ENCODE measurements around the gene SAP30L. TPM values are rescaled to one million over a fixed set of nuclear protein-coding genes. Genes with fewer than 3 reads are reported as not detected.

SAP30L gene
- total RNA-seq, 3 donors from 2014 or later (not counting 1 experiment from before 2014, with no cell fraction given), result 37.0 to 48.4 (median 47.6) TPM

DNA sequence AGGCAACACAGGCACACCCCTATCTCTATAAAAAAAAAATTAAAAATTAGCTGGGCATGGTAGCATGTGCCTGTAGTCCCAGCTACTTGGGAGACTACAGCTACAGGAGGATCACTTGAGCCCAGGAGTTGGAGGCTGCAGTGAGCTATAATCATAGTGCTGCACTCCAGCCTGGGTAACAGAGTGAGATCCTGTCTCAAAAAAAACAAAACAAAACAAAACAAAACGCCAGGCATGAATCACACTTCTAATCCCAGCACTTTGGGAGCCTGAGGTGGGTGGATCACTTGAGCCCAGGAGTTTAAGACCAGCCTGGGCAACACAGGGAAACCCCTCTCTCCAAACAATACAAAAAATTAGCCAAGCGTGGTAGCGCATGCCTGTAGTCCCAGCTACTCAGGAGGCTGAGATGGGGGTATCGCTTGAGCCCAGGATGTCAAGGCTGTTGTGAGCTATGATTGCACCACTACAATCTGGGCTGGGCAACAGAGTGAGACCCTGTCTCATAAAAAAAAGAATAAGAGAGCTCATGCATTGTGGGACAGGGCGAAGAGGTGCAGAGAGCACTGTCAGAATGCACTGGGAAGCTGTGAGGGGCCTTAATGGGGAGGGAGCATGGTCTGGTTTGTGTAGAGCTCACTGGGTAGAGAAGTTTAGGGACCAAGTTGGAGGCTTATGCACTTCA, 8.4 kb upstream of the SAP30L start:
- H3K27me3 Mint-ChIP-seq (ENCODE audit: low read depth in 2 of 2), result no peaks in the 10 kb centered on the region
- no peak overlapping the region for H3K4me3 Mint-ChIP-seq
- Histone ChIP-seq H3K27ac (ENCODE audit: low read length) (no peak overlapping the region), H3K9me3 (ENCODE audit: control insufficient read depth, insufficient read depth, low read length) (no peaks in the 10 kb centered on the region), H3K36me3 (ENCODE audit: control insufficient read depth, insufficient read depth, low read length) (peaks cover 62% of the 10 kb centered on the region), H3K4me3 (ENCODE audit: low read length) (no peak overlapping the region), H3K4me1 (ENCODE audit: control insufficient read depth, insufficient read depth, low read length) (no peaks in the 10 kb centered on the region), H3K27me3 (ENCODE audit: control insufficient read depth, insufficient read depth, low read length) (no peaks in the 10 kb centered on the region)
- H3K27ac Mint-ChIP-seq, result no peak overlapping the region
- H3K4me1 Mint-ChIP-seq, result peaks cover 7 to 11% of the 10 kb centered on the region in 2 donors
- intact Hi-C loops (cut with micrococcal nuclease), result no loop called here
- peaks cover 15% of the 10 kb centered on the region for H3K36me3 Mint-ChIP-seq
- H3K9me3 Mint-ChIP-seq, result no peaks in the 10 kb centered on the region
- DNase-seq (no peak), ATAC-seq (no peak)
- WGBS (ENCODE audit: insufficient coverage), result 96% methylated on average over 5 of the region's 5 CpGs
- TF ChIP-seq, protein P1, sequence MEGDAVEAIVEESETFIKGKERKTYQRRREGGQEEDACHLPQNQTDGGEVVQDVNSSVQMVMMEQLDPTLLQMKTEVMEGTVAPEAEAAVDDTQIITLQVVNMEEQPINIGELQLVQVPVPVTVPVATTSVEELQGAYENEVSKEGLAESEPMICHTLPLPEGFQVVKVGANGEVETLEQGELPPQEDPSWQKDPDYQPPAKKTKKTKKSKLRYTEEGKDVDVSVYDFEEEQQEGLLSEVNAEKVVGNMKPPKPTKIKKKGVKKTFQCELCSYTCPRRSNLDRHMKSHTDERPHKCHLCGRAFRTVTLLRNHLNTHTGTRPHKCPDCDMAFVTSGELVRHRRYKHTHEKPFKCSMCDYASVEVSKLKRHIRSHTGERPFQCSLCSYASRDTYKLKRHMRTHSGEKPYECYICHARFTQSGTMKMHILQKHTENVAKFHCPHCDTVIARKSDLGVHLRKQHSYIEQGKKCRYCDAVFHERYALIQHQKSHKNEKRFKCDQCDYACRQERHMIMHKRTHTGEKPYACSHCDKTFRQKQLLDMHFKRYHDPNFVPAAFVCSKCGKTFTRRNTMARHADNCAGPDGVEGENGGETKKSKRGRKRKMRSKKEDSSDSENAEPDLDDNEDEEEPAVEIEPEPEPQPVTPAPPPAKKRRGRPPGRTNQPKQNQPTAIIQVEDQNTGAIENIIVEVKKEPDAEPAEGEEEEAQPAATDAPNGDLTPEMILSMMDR (IDR thresholded peaks at IDR 0.05), result no peak

DNA sequence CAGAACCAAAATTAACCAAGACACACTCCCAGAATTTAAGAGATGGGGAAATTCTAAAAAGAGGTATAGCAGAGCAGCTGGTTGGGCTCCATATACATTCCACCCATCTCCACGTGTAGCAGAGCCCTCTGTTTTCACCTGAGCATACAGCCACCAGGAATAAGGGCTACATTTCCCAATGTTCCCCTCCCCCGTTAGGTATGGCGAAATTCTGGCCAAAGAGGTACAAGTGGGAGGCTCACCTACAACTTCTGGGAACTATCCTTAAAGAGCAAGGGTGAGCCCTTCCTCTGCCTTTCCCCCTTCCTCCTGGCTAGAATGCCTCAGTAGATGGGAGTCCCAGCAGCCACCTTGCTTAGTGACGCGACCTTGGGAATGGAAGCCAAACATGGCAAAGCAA, 5.3 kb upstream of the SAP30L start:
- H3K36me3 ChIP-seq (ENCODE audit: control insufficient read depth, insufficient read depth, low read length), result peaks cover 59% of the 10 kb centered on the region
- H3K27ac Mint-ChIP-seq, result no peak overlapping the region
- H3K4me1 ChIP-seq (ENCODE audit: control insufficient read depth, insufficient read depth, low read length), result peaks cover 8% of the 10 kb centered on the region
- 98% methylated on average over 5 of the region's 5 CpGs for WGBS (ENCODE audit: insufficient coverage)
- H3K27me3 ChIP-seq (ENCODE audit: control insufficient read depth, insufficient read depth, low read length), result no peaks in the 10 kb centered on the region
- no peaks in the 10 kb centered on the region for H3K9me3 Mint-ChIP-seq
- H3K27me3 Mint-ChIP-seq (ENCODE audit: low read depth in 2 of 2), result no peaks in the 10 kb centered on the region
- H3K9me3 ChIP-seq (ENCODE audit: control insufficient read depth, insufficient read depth, low read length), result no peaks in the 10 kb centered on the region
- no peak for DNase-seq
- intact Hi-C loops (cut with micrococcal nuclease), result loop anchor here (10.0 kb wide), 1 partner anchor 246 kb away; the partner anchor contains the start of gene GALNT10
- H3K4me3 ChIP-seq (ENCODE audit: low read length), result no peak overlapping the region
- H3K36me3 Mint-ChIP-seq, result peaks cover 19% of the 10 kb centered on the region
- H3K4me1 Mint-ChIP-seq, result peaks cover 20 to 30% of the 10 kb centered on the region in 2 donors
- TF ChIP-seq, protein P1 (IDR thresholded peaks at IDR 0.05), result no peak
- ATAC-seq, result no peak
- H3K27ac ChIP-seq (ENCODE audit: low read length), result no peak overlapping the region
- no peak overlapping the region for H3K4me3 Mint-ChIP-seq

DNA sequence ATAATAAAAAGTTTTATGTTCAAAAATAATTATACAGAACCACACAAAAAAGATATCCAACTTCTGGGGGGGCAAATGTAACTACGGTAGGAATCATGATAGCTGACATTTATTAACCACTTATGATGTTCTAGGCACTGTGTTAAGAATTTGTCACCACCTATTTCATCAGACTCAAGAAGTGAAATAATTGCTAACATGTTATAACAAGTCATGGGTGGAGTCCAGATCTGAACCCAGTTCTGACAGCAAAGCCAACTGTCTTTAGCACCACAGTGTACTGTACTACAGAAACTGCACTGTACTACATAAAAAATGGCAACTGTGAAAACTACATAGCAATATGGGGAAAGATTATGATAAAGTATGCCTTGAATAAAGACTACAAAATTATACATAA, 3.0 kb upstream of the SAP30L start:
- Mint-ChIP-seq H3K27me3 (ENCODE audit: low read depth in 2 of 2) (no peaks in the 10 kb centered on the region), H3K9me3 (no peaks in the 10 kb centered on the region), H3K27ac (no peak overlapping the region), H3K4me1 (peaks cover 33 to 45% of the 10 kb centered on the region in 2 donors), H3K4me3 (no peak overlapping the region), H3K36me3 (peaks cover 16% of the 10 kb centered on the region)
- Histone ChIP-seq H3K36me3 (ENCODE audit: control insufficient read depth, insufficient read depth, low read length) (peaks cover 43% of the 10 kb centered on the region), H3K4me1 (ENCODE audit: control insufficient read depth, insufficient read depth, low read length) (peaks cover 15% of the 10 kb centered on the region), H3K27ac (ENCODE audit: low read length) (no peak overlapping the region), H3K9me3 (ENCODE audit: control insufficient read depth, insufficient read depth, low read length) (no peaks in the 10 kb centered on the region), H3K27me3 (ENCODE audit: control insufficient read depth, insufficient read depth, low read length) (no peaks in the 10 kb centered on the region), H3K4me3 (ENCODE audit: low read length) (no peak overlapping the region)
- WGBS (ENCODE audit: insufficient coverage), result 100% methylated on average over 1 of the region's 1 CpG
- ATAC-seq (no peak), DNase-seq (no peak)
- intact Hi-C loops (cut with micrococcal nuclease), result loop anchor here (10.0 kb wide), 1 partner anchor 248 kb away; the partner anchor contains the start of gene GALNT10
- TF ChIP-seq, protein P1 (IDR thresholded peaks at IDR 0.05), result no peak

All from natural killer cell (primary cell).